Mucosa of rectum (tissue), 2 donors: Measurements from ENCODE around the gene SMIM7.

ENCODE experiments used
- H3K27ac ChIP-seq, 2 donors: one replicate each; pipeline ENCODE4 v1.7.0; 2013; ENCODE audit warnings: inconsistent platforms in 2 of 2, low read depth in 2 of 2, low read length in 2 of 2
- H3K27me3 ChIP-seq, 2 donors: one replicate each; pipeline ENCODE4 v1.7.0; 2013; ENCODE audit warnings: low read length in 2 of 2; ENCODE audit not compliant: control insufficient read depth in 2 of 2, insufficient read depth in 2 of 2
- H3K36me3 ChIP-seq, 2 donors: one replicate each; pipeline ENCODE4 v1.7.0; 2013; ENCODE audit warnings: low read length in 2 of 2; ENCODE audit not compliant: control insufficient read depth in 2 of 2, insufficient read depth in 2 of 2
- H3K4me1 ChIP-seq, 2 donors: one replicate each; pipeline ENCODE4 v1.7.0; 2013; ENCODE audit warnings: low read length in 2 of 2, mild to moderate bottlenecking in 1 of 2; ENCODE audit not compliant: control insufficient read depth in 2 of 2, insufficient read depth in 2 of 2
- H3K4me3 ChIP-seq, 2 donors: one replicate each; pipeline ENCODE4 v1.7.0; 2013; ENCODE audit warnings: low read length in 2 of 2
- H3K9ac ChIP-seq, 2 donors: one replicate each; pipeline ENCODE4 v1.7.0; 2013; ENCODE audit warnings: low read length in 2 of 2, low read depth in 1 of 2, mild to moderate bottlenecking in 1 of 2
- H3K9me3 ChIP-seq, 2 donors: one replicate each; pipeline ENCODE4 v1.7.0; 2013; ENCODE audit warnings: low read length in 2 of 2; ENCODE audit not compliant: control insufficient read depth in 2 of 2
- donor health status: healthy.
- donor health status: Normal muscosa, but diverticular disease.

The SMIM7 gene

GRCh38 chr19:16614941-16615340, 45.0 kb downstream of the SMIM7 start:
- Histone ChIP-seq H3K36me3 (no peaks in the 10 kb centered on the region), H3K4me1 (peaks cover 2 to 3% of the 10 kb centered on the region in 2 donors), H3K9ac (no peak overlapping the region), H3K27me3 (no peaks in the 10 kb centered on the region), H3K27ac (no peak overlapping the region), H3K4me3 (no peak overlapping the region), H3K9me3 (no peaks in the 10 kb centered on the region)

- peaks cover 2 to 3% of the 10 kb centered on the region in 2 donors for H3K4me1 ChIP-seq
- H3K27ac ChIP-seq = no peak overlapping the region
- H3K4me3 ChIP-seq = no peak overlapping the region
- H3K9ac ChIP-seq = no peak overlapping the region
- H3K36me3 ChIP-seq = no peaks in the 10 kb centered on the region
- no peaks in the 10 kb centered on the region for H3K9me3 ChIP-seq
- no peaks in the 10 kb centered on the region for H3K27me3 ChIP-seq
Observed at GRCh38 chr19:16613841-16614240, 46.1 kb downstream of the SMIM7 start.

GRCh38 chr19:16612636-16613035, 47.3 kb downstream of the SMIM7 start:
- Histone ChIP-seq H3K27me3 (no peaks in the 10 kb centered on the region), H3K27ac (no peak overlapping the region), H3K4me3 (no peak overlapping the region), H3K36me3 (no peaks in the 10 kb centered on the region), H3K9ac (no peak overlapping the region), H3K9me3 (no peaks in the 10 kb centered on the region), H3K4me1 (peaks cover 2 to 12% of the 10 kb centered on the region in 2 donors)

GRCh38 chr19:16611121-16611520, 48.8 kb downstream of the SMIM7 start:
- H3K27ac ChIP-seq = no peak overlapping the region
- H3K4me1 ChIP-seq = peaks cover 2 to 12% of the 10 kb centered on the region in 2 donors

GRCh38 chr19:16609511-16610200, 50.3 kb downstream of the SMIM7 start:
- Histone ChIP-seq H3K36me3 (no peaks in the 10 kb centered on the region), H3K9ac (no peak overlapping the region), H3K4me3 (no peak overlapping the region), H3K4me1 (peaks cover 2 to 17% of the 10 kb centered on the region in 2 donors), H3K27ac (no peak overlapping the region), H3K9me3 (no peaks in the 10 kb centered on the region), H3K27me3 (no peaks in the 10 kb centered on the region)

More at GRCh38 chr19:16611121-16611520, 48.8 kb downstream of the SMIM7 start:
- Histone ChIP-seq H3K36me3 (no peaks in the 10 kb centered on the region), H3K9me3 (no peaks in the 10 kb centered on the region), H3K9ac (no peak overlapping the region), H3K27me3 (no peaks in the 10 kb centered on the region), H3K4me3 (no peak overlapping the region)

- Histone ChIP-seq H3K4me3 (no peak overlapping the region), H3K27ac (peak overlapping the region; percentile 70 to 81), H3K27me3 (no peaks in the 10 kb centered on the region), H3K36me3 (peaks cover 0 to 2% of the 10 kb centered on the region in 2 donors), H3K4me1 (peaks cover 2 to 17% of the 10 kb centered on the region in 2 donors), H3K9ac (no peak overlapping the region), H3K9me3 (no peaks in the 10 kb centered on the region)
Observed at GRCh38 chr19:16608290-16608739, 51.6 kb downstream of the SMIM7 start.

GRCh38 chr19:16607819-16608218, 52.1 kb downstream of the SMIM7 start:
- peak overlapping the region; percentile 70 to 81 for H3K27ac ChIP-seq
- H3K4me1 ChIP-seq = peaks cover 2 to 17% of the 10 kb centered on the region in 2 donors
- no peaks in the 10 kb centered on the region for H3K27me3 ChIP-seq
- peak overlapping the region in 1 of 2 donors; percentile 36 for H3K9ac ChIP-seq
- peaks cover 0 to 2% of the 10 kb centered on the region in 2 donors for H3K36me3 ChIP-seq
- H3K4me3 ChIP-seq = no peak overlapping the region
- H3K9me3 ChIP-seq = no peaks in the 10 kb centered on the region

- no peak overlapping the region for H3K9ac ChIP-seq
- no peaks in the 10 kb centered on the region for H3K9me3 ChIP-seq
- H3K27me3 ChIP-seq = no peaks in the 10 kb centered on the region
- H3K36me3 ChIP-seq = peaks cover 0 to 2% of the 10 kb centered on the region in 2 donors
- no peak overlapping the region for H3K4me3 ChIP-seq
- no peak overlapping the region for H3K27ac ChIP-seq
- peaks cover under 1 to 17% of the 10 kb centered on the region in 2 donors for H3K4me1 ChIP-seq
Observed at GRCh38 chr19:16605553-16605994, 54.4 kb downstream of the SMIM7 start.

GRCh38 chr19:16605115-16605514, 54.8 kb downstream of the SMIM7 start:
- no peak overlapping the region for H3K27ac ChIP-seq
- H3K4me3 ChIP-seq = no peak overlapping the region
- no peak overlapping the region for H3K9ac ChIP-seq
- no peaks in the 10 kb centered on the region for H3K9me3 ChIP-seq
- H3K27me3 ChIP-seq = no peaks in the 10 kb centered on the region
- H3K4me1 ChIP-seq = peaks cover 0 to 17% of the 10 kb centered on the region in 2 donors
- peaks cover 0 to 2% of the 10 kb centered on the region in 2 donors for H3K36me3 ChIP-seq

GRCh38 chr19:16604615-16605014, 55.3 kb downstream of the SMIM7 start:
- no peaks in the 10 kb centered on the region for H3K9me3 ChIP-seq
- H3K4me3 ChIP-seq = no peak overlapping the region
- peaks cover 0 to 2% of the 10 kb centered on the region in 2 donors for H3K36me3 ChIP-seq
- no peak overlapping the region for H3K27ac ChIP-seq
- H3K9ac ChIP-seq = no peak overlapping the region
- H3K27me3 ChIP-seq = no peaks in the 10 kb centered on the region
- H3K4me1 ChIP-seq = peaks cover 0 to 13% of the 10 kb centered on the region in 2 donors
